Activated naive CD8-positive, alpha-beta T cell treated with anti-CD3 and anti-CD28 coated beads, Interleukin-2, amount 50 U/mL, for 24 hours (primary cell): ENCODE results near the gene SNRPD1.
"Not testable (repeated sequence)": the region's sequence is repeated elsewhere in the genome, so short reads cannot be mapped to it uniquely, and the experiment has no call there.

Experiments
- ATAC-seq: fragments of 150-1000 bp; cut with Tn5 transposase; one replicate; pipeline ENCODE4 v1.10.0; 2021
- DNase-seq: peaks from one replicate; pipeline ENCODE4 v3.0.0; 2021
- H3K27ac Mint-ChIP-seq: one replicate; pipeline ENCODE4 v1.8.0; 2021; ENCODE audit warnings: mild to moderate bottlenecking, mixed read lengths
- H3K27me3 Mint-ChIP-seq: one replicate; pipeline ENCODE4 v1.8.0; 2021; ENCODE audit warnings: mixed read lengths
- H3K36me3 Mint-ChIP-seq: one replicate; pipeline ENCODE4 v1.8.0; 2021; ENCODE audit warnings: low read depth, mixed read lengths
- H3K4me1 Mint-ChIP-seq: one replicate; pipeline ENCODE4 v1.8.0; 2021; ENCODE audit warnings: mixed read lengths
- H3K4me3 Mint-ChIP-seq: one replicate; pipeline ENCODE4 v1.8.0; 2021; ENCODE audit warnings: mild to moderate bottlenecking, moderate library complexity, mixed read lengths
- H3K9me3 Mint-ChIP-seq: one replicate; pipeline ENCODE4 v1.8.0; 2021; ENCODE audit warnings: mixed read lengths

The SNRPD1 gene

GRCh38 chr18:21612125-21613039 lies at the start of gene SNRPD1:
TSS of gene SNRPD1 (plus strand) at chr18:21612314. CDS start at chr18:21612430, 116 bp downstream.
- Mint-ChIP-seq H3K27ac (peak within 1 kb of the TSS; percentile 96), H3K27me3 (no peaks in the 10 kb centered on the region), H3K9me3 (no peaks in the 10 kb centered on the region), H3K4me1 (peaks cover 35% of the 10 kb centered on the region), H3K36me3 (peaks cover 35% of the 10 kb centered on the region), H3K4me3 (peak within 1 kb of the TSS; percentile 90)
- peak; percentile 94 for DNase-seq
- peak; percentile 99 for ATAC-seq

- Mint-ChIP-seq H3K27me3 (no peaks in the 10 kb centered on the region), H3K27ac (no peak overlapping the region), H3K9me3 (no peaks in the 10 kb centered on the region), H3K36me3 (peaks cover 48% of the 10 kb centered on the region), H3K4me1 (no peaks in the 10 kb centered on the region), H3K4me3 (no peak overlapping the region)
- DNase-seq (no peak), ATAC-seq (no peak)
Observed at GRCh38 chr18:21571772-21572171, 40.3 kb upstream of the SNRPD1 start.

- ATAC-seq: no peak
- DNase-seq: no peak
- Mint-ChIP-seq H3K9me3 (no peaks in the 10 kb centered on the region), H3K36me3 (peaks cover 47% of the 10 kb centered on the region), H3K27ac (no peak overlapping the region), H3K4me3 (no peak overlapping the region), H3K27me3 (no peaks in the 10 kb centered on the region), H3K4me1 (peaks cover 2% of the 10 kb centered on the region)
Observed at GRCh38 chr18:21575656-21576055, 36.5 kb upstream of the SNRPD1 start.

DNA sequence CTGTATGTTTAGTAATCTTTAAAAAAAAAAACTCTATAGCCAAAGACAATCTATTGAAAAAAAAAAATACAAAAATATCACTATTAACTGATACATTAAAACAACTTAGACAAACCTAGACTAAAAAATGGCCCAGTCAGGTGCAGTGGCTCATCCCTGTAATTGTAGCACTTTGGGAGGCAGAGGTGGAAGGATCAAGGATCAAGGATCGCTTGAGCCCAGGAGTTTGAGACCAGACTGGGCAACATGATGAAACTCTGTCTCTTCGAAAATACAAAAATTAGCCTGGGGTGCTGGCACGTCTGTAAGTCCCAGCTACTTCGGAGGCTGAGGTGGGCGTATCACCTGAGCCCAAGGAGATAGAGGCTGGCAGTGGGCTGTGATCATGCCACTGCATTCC lies 27.7 kb upstream of the SNRPD1 start:
- Mint-ChIP-seq H3K27ac (no peak overlapping the region), H3K4me3 (no peak overlapping the region), H3K36me3 (peaks cover 8% of the 10 kb centered on the region), H3K4me1 (peaks cover 10% of the 10 kb centered on the region), H3K27me3 (no peaks in the 10 kb centered on the region), H3K9me3 (no peaks in the 10 kb centered on the region)
- no peak for ATAC-seq
- no peak for DNase-seq

- ATAC-seq, H3K9me3 Mint-ChIP-seq, DNase-seq, H3K4me3 Mint-ChIP-seq, H3K27ac Mint-ChIP-seq, H3K27me3 Mint-ChIP-seq: not testable (repeated sequence)
- peaks cover 27% of the 10 kb centered on the region for H3K4me1 Mint-ChIP-seq
- H3K36me3 Mint-ChIP-seq: peaks cover 21% of the 10 kb centered on the region
Observed at GRCh38 chr18:21592361-21592760, 19.8 kb upstream of the SNRPD1 start.

DNA sequence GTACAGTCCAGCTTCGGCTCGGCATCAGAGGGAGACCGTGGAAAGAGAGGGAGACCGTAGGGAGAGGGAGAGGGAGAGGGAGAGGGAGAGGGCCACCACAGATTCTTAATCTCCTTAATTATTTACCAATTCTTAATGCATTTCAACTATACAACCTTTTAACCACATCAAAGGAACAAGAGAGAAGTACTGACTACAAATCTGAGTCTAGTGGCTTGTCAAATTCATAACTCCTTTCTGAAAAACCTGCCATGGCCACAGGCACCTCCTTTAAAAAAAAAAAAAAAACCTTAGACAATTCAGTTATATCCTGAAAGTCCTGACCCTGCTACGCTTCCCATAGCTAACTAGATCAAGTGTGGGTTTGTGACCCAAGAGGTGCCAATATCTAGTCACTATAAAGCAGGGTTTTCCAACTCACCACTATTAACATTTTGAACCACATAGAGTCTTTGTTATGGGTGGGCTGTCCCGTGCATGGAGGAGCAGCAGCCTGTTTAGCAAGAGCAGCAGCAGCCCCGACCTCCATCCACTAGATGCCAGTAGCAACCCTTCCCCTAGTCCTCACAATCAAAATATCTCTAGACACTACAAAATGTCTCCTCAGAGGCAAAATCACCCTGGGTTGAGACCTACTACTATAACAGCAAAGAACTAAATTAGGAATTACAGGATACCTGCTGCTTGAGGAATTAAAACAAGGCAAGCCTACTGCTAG lies 18.4 kb upstream of the SNRPD1 start:
- H3K4me3 Mint-ChIP-seq: no peak overlapping the region
- H3K27me3 Mint-ChIP-seq: no peaks in the 10 kb centered on the region
- peak; percentile 65 for ATAC-seq
- H3K4me1 Mint-ChIP-seq: peaks cover 37% of the 10 kb centered on the region
- DNase-seq: no peak
- peaks cover 18% of the 10 kb centered on the region for H3K36me3 Mint-ChIP-seq
- no peaks in the 10 kb centered on the region for H3K9me3 Mint-ChIP-seq
- no peak overlapping the region for H3K27ac Mint-ChIP-seq

DNA sequence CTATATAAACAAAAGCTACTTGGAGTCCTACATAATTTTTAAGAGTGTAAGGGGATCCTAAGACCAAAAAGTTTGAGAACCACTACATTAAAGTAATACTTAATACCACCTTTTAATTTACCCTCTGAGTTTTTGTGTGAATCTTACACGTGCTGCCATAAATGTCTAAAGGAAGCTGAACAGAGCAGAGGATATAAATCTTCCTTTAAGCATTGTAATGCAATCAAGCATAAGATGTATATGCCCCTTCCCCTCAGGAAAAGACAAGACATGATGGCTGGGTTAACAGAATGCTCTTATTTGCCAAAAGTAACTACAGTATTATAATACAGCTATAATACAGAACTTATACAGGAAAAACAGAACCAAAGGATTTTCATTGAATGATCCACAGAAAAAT lies 14.5 kb upstream of the SNRPD1 start:
- Mint-ChIP-seq H3K9me3 (no peaks in the 10 kb centered on the region), H3K4me3 (peak overlapping the region; percentile 25), H3K4me1 (peaks cover 54% of the 10 kb centered on the region), H3K27ac (peak overlapping the region; percentile 43), H3K27me3 (peaks cover 2% of the 10 kb centered on the region), H3K36me3 (peaks cover 13% of the 10 kb centered on the region)
- ATAC-seq (no peak), DNase-seq (no peak)

GRCh38 chr18:21598726-21599584 lies 13.2 kb upstream of the SNRPD1 start:
- Mint-ChIP-seq H3K4me3 (peak overlapping the region; percentile 95), H3K27me3 (peaks cover 2% of the 10 kb centered on the region), H3K36me3 (peaks cover 7% of the 10 kb centered on the region), H3K27ac (peak overlapping the region; percentile 93), H3K9me3 (no peaks in the 10 kb centered on the region), H3K4me1 (peaks cover 50% of the 10 kb centered on the region)
- DNase-seq: peak; percentile 6
- ATAC-seq: no peak

GRCh38 chr18:21599585-21600525 lies 12.3 kb upstream of the SNRPD1 start:
- peaks cover 2% of the 10 kb centered on the region for H3K27me3 Mint-ChIP-seq
- peaks cover 47% of the 10 kb centered on the region for H3K4me1 Mint-ChIP-seq
- H3K9me3 Mint-ChIP-seq: no peaks in the 10 kb centered on the region
- peaks cover 4% of the 10 kb centered on the region for H3K36me3 Mint-ChIP-seq
- ATAC-seq (peak; percentile 63), DNase-seq (peak; percentile 27)
- H3K4me3 Mint-ChIP-seq: peak overlapping the region; percentile 95
- peak overlapping the region; percentile 93 for H3K27ac Mint-ChIP-seq

- Mint-ChIP-seq H3K9me3 (no peaks in the 10 kb centered on the region), H3K4me1 (peaks cover 51% of the 10 kb centered on the region)
- DNase-seq: peak; percentile 94
Observed at GRCh38 chr18:21600526-21601410, 11.3 kb upstream of the SNRPD1 start, which contains the start of gene ESCO1. TSS of gene ESCO1 (minus strand) at chr18:21600704. CDS start at chr18:21574843, 25,861 bp downstream.

GRCh38 chr18:21602299-21602587 lies 9.9 kb upstream of the SNRPD1 start:
- Mint-ChIP-seq H3K27ac (no peak overlapping the region), H3K9me3 (no peaks in the 10 kb centered on the region), H3K4me3 (no peak overlapping the region), H3K4me1 (peaks cover 43% of the 10 kb centered on the region), H3K36me3 (no peaks in the 10 kb centered on the region), H3K27me3 (peaks cover 2% of the 10 kb centered on the region)
- no peak for ATAC-seq
- no peak for DNase-seq

More at GRCh38 chr18:21600526-21601410, 11.3 kb upstream of the SNRPD1 start, which contains the start of gene ESCO1:
- H3K27ac Mint-ChIP-seq: peak within 1 kb of the TSS; percentile 93
- ATAC-seq: peak; percentile 94
- H3K36me3 Mint-ChIP-seq: peaks cover 4% of the 10 kb centered on the region
- H3K27me3 Mint-ChIP-seq: peaks cover 2% of the 10 kb centered on the region
- peak within 1 kb of the TSS; percentile 95 for H3K4me3 Mint-ChIP-seq

- no peak for ATAC-seq
- no peak overlapping the region for H3K27ac Mint-ChIP-seq
- H3K9me3 Mint-ChIP-seq: no peaks in the 10 kb centered on the region
- no peak overlapping the region for H3K4me3 Mint-ChIP-seq
- H3K36me3 Mint-ChIP-seq: no peaks in the 10 kb centered on the region
- no peak for DNase-seq
- peaks cover 2% of the 10 kb centered on the region for H3K27me3 Mint-ChIP-seq
- peaks cover 24% of the 10 kb centered on the region for H3K4me1 Mint-ChIP-seq
Observed at GRCh38 chr18:21604671-21605070, 7.4 kb upstream of the SNRPD1 start.

DNA sequence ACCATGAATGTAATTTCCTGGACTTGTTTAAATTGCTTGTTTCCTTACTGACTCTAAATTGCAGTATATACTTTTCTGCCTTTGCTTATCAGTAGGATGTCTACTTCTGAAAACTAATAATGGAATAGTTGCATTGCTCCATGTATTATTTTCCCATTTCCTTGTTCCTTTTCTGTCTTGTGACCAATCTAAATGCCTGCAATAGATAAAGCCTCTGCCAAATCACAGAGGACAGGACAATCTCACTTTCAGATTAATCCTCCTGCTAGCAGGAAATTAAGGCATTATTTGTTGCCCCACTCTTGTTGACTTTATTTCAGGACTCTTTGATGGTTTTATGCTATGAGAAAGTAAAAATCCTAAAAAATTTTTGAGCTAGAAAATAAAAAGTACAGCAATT lies 6.9 kb upstream of the SNRPD1 start:
- Mint-ChIP-seq H3K4me1 (peaks cover 22% of the 10 kb centered on the region), H3K9me3 (no peaks in the 10 kb centered on the region), H3K27me3 (peaks cover 2% of the 10 kb centered on the region), H3K4me3 (no peak overlapping the region), H3K36me3 (no peaks in the 10 kb centered on the region), H3K27ac (no peak overlapping the region)
- DNase-seq (no peak), ATAC-seq (no peak)
